Transverse colon (tissue), 4 donors: Measurements from ENCODE around the gene DENND1B. TPM values are rescaled to one million over a fixed set of nuclear protein-coding genes. Genes with fewer than 3 reads are reported as not detected.

ENCODE experiments used
- DNase-seq: peaks from one replicate; pipeline ENCODE4 v3.0.0-alpha.2; 2019
- H3K27ac ChIP-seq, 4 donors: fragments of 200-600 bp; sonication (generic); 2 replicates each; pipeline ENCODE4 v1.5.1; 2016 to 2018; ENCODE audit warnings: inconsistent platforms in 4 of 4
- H3K27me3 ChIP-seq: fragments of 200-600 bp; sonication (generic); 2 replicates; pipeline ENCODE4 v1.5.1; 2017; ENCODE audit warnings: inconsistent platforms
- H3K36me3 ChIP-seq, 4 donors: fragments of 200-600 bp; sonication (generic); 2 replicates each; pipeline ENCODE4 v1.5.1; 2017 to 2019; ENCODE audit warnings: inconsistent platforms in 4 of 4
- H3K4me1 ChIP-seq, 4 donors: fragments of 200-600 bp; sonication (generic); 2 replicates each; pipeline ENCODE4 v1.5.1; 2017 to 2020; ENCODE audit warnings: inconsistent platforms in 4 of 4
- H3K4me3 ChIP-seq, 4 donors: fragments of 200-600 bp; sonication (generic); 1 replicate in 1 of 4; 2 replicates in 3 of 4; pipeline versions ENCODE4 v1.5.1 to v1.6.1; 2017 to 2019; ENCODE audit warnings: inconsistent platforms in 4 of 4
- H3K9me3 ChIP-seq, 2 donors: fragments of 200-600 bp; sonication (generic); 2 replicates each; pipeline ENCODE4 v1.5.1; 2017 to 2019; ENCODE audit warnings: inconsistent platforms in 2 of 2
- EP300 ChIP-seq: sonication (generic); formaldehyde crosslinking; IDR thresholded peaks from one replicate; pipeline ENCODE4 v1.6.1; 2017; ENCODE audit warnings: antibody characterized with exemption, low read depth
- POLR2A ChIP-seq: fragments of 450-650 bp; IDR thresholded peaks from one replicate; pipeline ENCODE4 v1.6.1; 2016; ENCODE audit warnings: antibody characterized with exemption, mild to moderate bottlenecking, moderate library complexity
- POLR2AphosphoS5 ChIP-seq, 3 donors: sonication (generic); formaldehyde crosslinking; IDR thresholded peaks; one replicate each; pipeline ENCODE4 v1.6.1; 2016; ENCODE audit warnings: antibody characterized with exemption in 3 of 3
- WGBS, 2 donors: methylation state at CpG; one replicate each; pipeline ENCODE4 v1.1.5; 2018; ENCODE audit warnings: low coverage in 1 of 2; 5-methylcytosine and 5-hydroxymethylcytosine counted together
- in situ Hi-C, 4 donors: fragments of 200-750 bp; cut with MboI; loops; one replicate each; pipeline versions ENCODE4 v1.15.0 to v1.15.1; 2017; ENCODE audit warnings: low sequenced_read_pairs in 3 of 4, low pct_ligation_motif_present in 1 of 4, low pct_unique_long_range_greater_than_20kb in 1 of 4
- intact Hi-C: fragments of 100-400 bp; cut with DNase I; formaldehyde crosslinking; loops from one replicate; pipeline ENCODE4 v1.15.1; 2023; ENCODE audit warnings: low total_unique reads
- total RNA-seq, 4 donors: library from RNA; depleted of rRNA; stranded (reverse); fragments of >200 nt; gene quantifications; one replicate each; pipeline ENCODE4 v1.1.0, GENCODE V29; 2016
- TF ChIP-seq, protein P1 (sequence below), 5 experiments: fragments of 200-600 bp in 3 of 5; fragments of 450-650 bp in 2 of 5; sonication (generic) in 3 of 5; IDR thresholded peaks; 1 replicate in 2 of 5; 2 replicates in 3 of 5; pipeline ENCODE4 v1.5.1; 2016 to 2017; ENCODE audit warnings: antibody characterized with exemption in 5 of 5, inconsistent platforms in 3 of 5, mild to moderate bottlenecking in 2 of 5, moderate library complexity in 1 of 5

DENND1B gene
- total RNA-seq, 4 donors from 2014 or later = 21.9 to 59.9 (median 42.3) TPM

DNA sequence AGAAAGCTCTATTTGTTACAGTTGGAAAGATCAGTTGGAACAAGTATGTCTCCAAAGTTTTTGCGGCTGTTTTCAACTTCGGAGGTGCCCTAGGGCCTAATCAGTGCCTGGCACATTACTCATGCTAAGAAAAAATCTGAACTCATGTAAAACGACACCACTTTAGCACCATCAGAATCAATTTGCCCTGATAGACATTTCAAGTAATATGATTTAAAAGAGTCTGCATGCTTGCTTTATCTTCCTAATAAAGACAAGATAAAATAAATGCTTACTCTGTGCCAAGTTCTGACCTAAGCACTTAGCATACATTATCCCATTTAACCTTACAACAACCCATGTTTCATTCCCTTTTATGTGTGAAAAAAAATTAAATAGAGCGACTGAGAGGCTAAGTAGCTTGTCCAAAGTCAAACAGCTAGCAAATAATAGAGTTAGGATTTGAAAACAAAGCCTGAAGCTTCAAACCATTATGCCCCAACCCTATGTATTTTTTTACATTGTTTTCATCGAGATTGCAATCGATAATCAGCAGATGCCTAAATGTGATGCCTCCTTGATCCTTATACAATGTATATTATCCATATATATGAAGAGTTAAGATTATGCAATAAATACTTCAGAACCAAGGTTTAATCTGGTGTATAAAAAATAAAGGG, 91.3 kb downstream of the DENND1B start:
- Histone ChIP-seq H3K27ac (no peak overlapping the region), H3K36me3 (peaks cover 0 to 7% (median 0%) of the 10 kb centered on the region in 4 donors), H3K9me3 (peaks cover 5 to 6% of the 10 kb centered on the region in 2 donors), H3K4me3 (no peak overlapping the region), H3K4me1 (peaks cover 0 to 7% (median 0%) of the 10 kb centered on the region in 4 donors), H3K27me3 (no peaks in the 10 kb centered on the region)
- in situ Hi-C loops = no loop called here
- 83 to 93% methylated on average over 4 to 6 of the region's 6 CpGs for WGBS, 2 donors
- intact Hi-C loops = no loop called here
- TF ChIP-seq, protein P1, sequence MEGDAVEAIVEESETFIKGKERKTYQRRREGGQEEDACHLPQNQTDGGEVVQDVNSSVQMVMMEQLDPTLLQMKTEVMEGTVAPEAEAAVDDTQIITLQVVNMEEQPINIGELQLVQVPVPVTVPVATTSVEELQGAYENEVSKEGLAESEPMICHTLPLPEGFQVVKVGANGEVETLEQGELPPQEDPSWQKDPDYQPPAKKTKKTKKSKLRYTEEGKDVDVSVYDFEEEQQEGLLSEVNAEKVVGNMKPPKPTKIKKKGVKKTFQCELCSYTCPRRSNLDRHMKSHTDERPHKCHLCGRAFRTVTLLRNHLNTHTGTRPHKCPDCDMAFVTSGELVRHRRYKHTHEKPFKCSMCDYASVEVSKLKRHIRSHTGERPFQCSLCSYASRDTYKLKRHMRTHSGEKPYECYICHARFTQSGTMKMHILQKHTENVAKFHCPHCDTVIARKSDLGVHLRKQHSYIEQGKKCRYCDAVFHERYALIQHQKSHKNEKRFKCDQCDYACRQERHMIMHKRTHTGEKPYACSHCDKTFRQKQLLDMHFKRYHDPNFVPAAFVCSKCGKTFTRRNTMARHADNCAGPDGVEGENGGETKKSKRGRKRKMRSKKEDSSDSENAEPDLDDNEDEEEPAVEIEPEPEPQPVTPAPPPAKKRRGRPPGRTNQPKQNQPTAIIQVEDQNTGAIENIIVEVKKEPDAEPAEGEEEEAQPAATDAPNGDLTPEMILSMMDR (IDR thresholded peaks at IDR 0.05) = no peak
- TF ChIP-seq EP300 = no peak
- TF ChIP-seq POLR2A = no peak
- TF ChIP-seq POLR2AphosphoS5 (IDR thresholded peaks at IDR 0.05) = no peak
- DNase-seq = no peak

DNA sequence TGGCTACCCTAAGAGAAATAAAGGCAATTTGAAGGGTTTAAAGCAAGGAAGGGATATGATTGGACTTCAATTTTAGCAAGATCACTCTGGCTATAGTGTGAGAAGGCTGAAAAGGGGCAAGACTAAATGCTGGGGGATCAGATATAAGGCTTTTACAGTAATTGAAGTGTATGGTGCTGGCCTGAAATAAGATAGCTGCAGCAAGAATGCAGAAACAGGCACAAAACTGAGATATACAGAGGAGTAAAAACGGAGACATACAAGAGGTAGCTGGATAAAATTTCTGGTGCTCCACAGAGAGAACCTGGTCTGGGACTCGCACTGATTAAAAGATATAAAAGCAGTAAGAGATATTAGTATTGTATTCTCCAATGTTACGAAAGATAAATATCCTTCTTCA, 92.0 kb downstream of the DENND1B start:
- H3K27me3 ChIP-seq = no peaks in the 10 kb centered on the region
- intact Hi-C loops = no loop called here
- 89 to 100% methylated on average over 2 to 3 of the region's 3 CpGs for WGBS, 2 donors
- no peak for DNase-seq
- peaks cover 0 to 3% (median 0%) of the 10 kb centered on the region in 4 donors for H3K36me3 ChIP-seq
- H3K4me1 ChIP-seq = peaks cover 0 to 7% (median 0%) of the 10 kb centered on the region in 4 donors
- TF ChIP-seq, protein P1 (IDR thresholded peaks at IDR 0.05) = no peak
- TF ChIP-seq POLR2AphosphoS5 (IDR thresholded peaks at IDR 0.05) = no peak
- no peak for TF ChIP-seq EP300
- TF ChIP-seq POLR2A = no peak
- in situ Hi-C loops = no loop called here
- H3K4me3 ChIP-seq = no peak overlapping the region
- peaks cover 2% of the 10 kb centered on the region in 2 donors for H3K9me3 ChIP-seq
- no peak overlapping the region for H3K27ac ChIP-seq

DNA sequence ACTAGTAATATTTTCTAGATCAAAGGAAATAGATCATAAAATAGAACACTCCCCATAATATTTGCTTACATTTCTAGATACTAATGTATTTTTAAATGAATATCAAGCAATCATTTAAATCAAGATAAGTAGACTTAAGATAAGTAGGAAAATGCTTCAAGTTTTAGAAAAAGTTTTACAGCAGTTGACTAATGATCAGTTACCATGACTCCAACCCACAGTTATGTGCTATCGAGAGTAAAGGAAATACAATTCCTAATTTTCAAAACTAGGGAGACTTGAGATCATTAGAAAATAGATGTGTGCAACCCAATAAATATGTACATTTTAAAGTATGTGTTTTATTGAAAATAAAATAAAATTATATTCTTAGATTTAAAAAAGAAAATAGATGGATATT, 95.0 kb downstream of the DENND1B start:
- Histone ChIP-seq H3K4me3 (no peak overlapping the region), H3K4me1 (peaks cover 0 to 6% (median 0%) of the 10 kb centered on the region in 4 donors), H3K27ac (no peak overlapping the region), H3K9me3 (no peaks in the 10 kb centered on the region), H3K27me3 (no peaks in the 10 kb centered on the region), H3K36me3 (no peaks in the 10 kb centered on the region)
- no peak for DNase-seq
- WGBS, 2 donors = 95 to 100% methylated on average over 1 of the region's 1 CpG
- in situ Hi-C loops (no loop called here), intact Hi-C loops (no loop called here)
- TF ChIP-seq POLR2A = no peak
- TF ChIP-seq POLR2AphosphoS5 (IDR thresholded peaks at IDR 0.05) = no peak
- no peak for TF ChIP-seq EP300

DNA sequence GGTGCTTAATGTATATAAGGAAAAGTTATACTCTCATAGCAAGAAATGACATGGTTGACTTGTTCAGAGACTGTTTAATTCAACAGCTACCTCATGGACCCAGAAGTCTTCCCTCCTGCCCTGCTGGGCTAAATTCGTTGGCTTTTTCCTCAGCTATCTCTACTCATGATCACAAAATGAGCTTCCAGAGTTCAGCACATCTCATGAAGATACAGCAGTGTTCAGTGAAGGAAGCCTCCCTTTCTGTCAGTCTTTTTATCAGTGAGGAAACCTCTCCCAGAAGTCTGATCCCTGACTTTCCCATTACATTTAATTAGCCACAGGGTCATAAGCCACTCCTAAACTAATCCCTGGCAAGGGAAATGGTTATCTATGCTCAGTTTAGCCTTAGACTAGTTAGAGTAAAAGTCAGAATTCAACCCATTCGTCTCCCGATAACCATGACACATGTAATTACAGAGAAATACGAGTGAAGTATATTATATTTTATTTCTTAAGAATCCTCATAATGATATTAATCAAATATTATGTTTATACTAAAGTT, 97.5 kb downstream of the DENND1B start:
- no peak overlapping the region for H3K27ac ChIP-seq
- no peaks in the 10 kb centered on the region for H3K36me3 ChIP-seq
- H3K4me1 ChIP-seq = peaks cover 0 to 16% (median 2%) of the 10 kb centered on the region in 4 donors
- H3K4me3 ChIP-seq = no peak overlapping the region
- in situ Hi-C loops (no loop called here), intact Hi-C loops (no loop called here)
- no peaks in the 10 kb centered on the region for H3K9me3 ChIP-seq
- WGBS, 2 donors = 77 to 90% methylated on average over 4 of the region's 4 CpGs
- DNase-seq = no peak
- H3K27me3 ChIP-seq = no peaks in the 10 kb centered on the region
- no peak for TF ChIP-seq POLR2A
- TF ChIP-seq POLR2AphosphoS5 (IDR thresholded peaks at IDR 0.05) = no peak
- TF ChIP-seq, protein P1 (IDR thresholded peaks at IDR 0.05) = no peak
- no peak for TF ChIP-seq EP300
